Left ventricle myocardium inferior (tissue), 1 donor: ENCODE results near the gene TPSAB1. TPM values are rescaled to one million over a fixed set of nuclear protein-coding genes. Genes with fewer than 3 reads are reported as not detected.

ENCODE experiments used
- DNase-seq: peaks from one replicate; pipeline ENCODE4 v3.0.0-alpha.2; 2020
- H3K27ac ChIP-seq: fragments of 200-600 bp; replicated peaks from 2 replicates; pipeline ENCODE4 v1.8.0; 2021
- H3K27me3 ChIP-seq: fragments of 200-600 bp; 2 replicates; pipeline ENCODE4 v1.8.0; 2021; ENCODE audit warnings: low read depth
- H3K36me3 ChIP-seq: fragments of 200-600 bp; 2 replicates; pipeline ENCODE4 v1.8.0; 2021
- H3K4me1 ChIP-seq: fragments of 200-600 bp; 2 replicates; pipeline ENCODE4 v1.8.0; 2021
- H3K4me3 ChIP-seq: fragments of 200-600 bp; 2 replicates; pipeline ENCODE4 v1.8.0; 2021; ENCODE audit warnings: mild to moderate bottlenecking, moderate library complexity
- H3K9me3 ChIP-seq: fragments of 200-600 bp; replicated peaks from 2 replicates; pipeline ENCODE4 v1.8.0; 2021
- CTCF ChIP-seq: fragments of 200-600 bp; IDR thresholded peaks from 2 replicates; pipeline ENCODE4 v1.8.0; 2021; ENCODE audit warnings: antibody characterized with exemption, mild to moderate bottlenecking, borderline replicate concordance
- intact Hi-C: fragments of 100-400 bp; cut with micrococcal nuclease; formaldehyde crosslinking; loops from one replicate; pipeline ENCODE4 v1.11.0; 2022
- total RNA-seq: library from RNA; stranded (reverse); fragmentation: NEBNext Ultra II Directional; extraction: Animal tissue kit (Norgen Biotek cat#: 25700); gene quantifications from one replicate; pipeline ENCODE4 v1.2.1, GENCODE V29; 2021
- donor health status: DM: no; HTN: yes; CAD: no; lungs with severe emphysema.

The TPSAB1 gene
- total RNA-seq, 1 donor from 2014 or later = 3.6 TPM

DNA sequence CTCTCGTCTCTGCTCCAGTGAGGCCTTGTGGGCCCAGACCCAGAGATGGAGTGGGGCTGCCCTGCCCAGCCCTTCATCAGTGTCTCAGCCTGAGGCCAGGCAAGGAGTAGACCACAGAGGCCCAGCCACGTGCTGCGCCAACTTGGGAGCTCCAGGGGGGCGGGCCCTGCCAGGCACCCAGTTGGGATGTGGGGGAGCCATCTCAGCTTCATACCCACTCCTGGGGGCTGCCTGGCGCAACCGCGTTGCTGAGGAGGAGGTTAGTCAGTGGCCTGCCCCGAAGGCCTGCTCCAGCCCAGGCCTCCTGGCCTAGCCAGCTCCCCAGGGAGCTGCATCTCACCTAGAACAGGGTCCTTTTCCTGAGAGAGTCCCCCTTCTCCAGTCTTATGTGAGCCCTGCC is 27.3 kb upstream of the TPSAB1 start:
- Histone ChIP-seq H3K36me3 (no peaks in the 10 kb centered on the region), H3K9me3 (no peaks in the 10 kb centered on the region), H3K4me3 (no peak overlapping the region), H3K27ac (no peak overlapping the region), H3K4me1 (no peaks in the 10 kb centered on the region), H3K27me3 (peaks cover 30% of the 10 kb centered on the region)
- no peak for TF ChIP-seq CTCF
- intact Hi-C loops = no loop called here
- DNase-seq = no peak

DNA sequence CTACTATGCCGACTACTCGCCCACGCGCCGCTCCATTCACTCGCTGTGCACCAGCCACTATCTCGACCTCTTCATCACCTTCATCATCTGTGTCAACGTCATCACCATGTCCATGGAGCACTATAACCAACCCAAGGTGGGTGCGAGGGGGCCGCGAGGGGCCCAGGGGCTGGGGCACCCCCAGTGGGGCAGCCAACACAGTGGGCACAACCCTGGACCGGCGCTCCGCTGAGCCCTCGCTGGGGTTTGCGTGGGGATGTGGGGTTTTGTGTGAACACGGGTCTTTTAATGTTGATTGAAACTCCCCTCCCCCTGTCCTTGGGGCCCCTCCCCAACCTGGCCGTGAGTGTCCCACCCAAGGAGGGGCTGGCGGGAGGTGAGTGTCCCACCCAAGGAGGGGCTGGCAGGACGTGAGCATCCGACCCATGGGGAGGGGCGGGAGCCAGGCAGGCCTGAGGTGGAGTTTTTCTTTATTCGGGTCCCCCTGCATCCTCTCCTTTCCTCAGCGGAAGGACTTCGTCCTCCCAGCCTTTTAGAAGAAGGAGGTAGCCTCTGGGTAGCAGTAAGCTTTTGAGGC is 26.6 kb upstream of the TPSAB1 start:
- Histone ChIP-seq H3K9me3 (no peaks in the 10 kb centered on the region), H3K4me3 (no peak overlapping the region), H3K27ac (no peak overlapping the region), H3K27me3 (peaks cover 30% of the 10 kb centered on the region), H3K36me3 (no peaks in the 10 kb centered on the region), H3K4me1 (no peaks in the 10 kb centered on the region)
- DNase-seq = no peak
- intact Hi-C loops = no loop called here
- TF ChIP-seq CTCF = no peak

DNA sequence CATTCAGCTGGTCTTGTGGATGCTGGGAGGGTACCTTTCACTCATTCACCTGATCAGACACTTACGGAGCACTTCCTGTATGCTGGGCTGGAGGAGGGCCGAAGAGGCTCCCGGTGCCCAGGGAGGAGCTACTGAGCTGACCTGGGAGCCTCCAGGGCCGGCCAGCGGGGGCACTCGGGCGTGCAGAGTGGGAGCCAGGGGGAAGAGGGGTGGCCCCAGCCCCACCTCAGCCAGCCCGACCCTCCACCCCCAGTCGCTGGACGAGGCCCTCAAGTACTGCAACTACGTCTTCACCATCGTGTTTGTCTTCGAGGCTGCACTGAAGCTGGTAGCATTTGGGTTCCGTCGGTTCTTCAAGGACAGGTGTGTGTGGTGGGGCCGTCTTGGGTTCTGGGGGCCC is 25.8 kb upstream of the TPSAB1 start:
- DNase-seq = no peak
- Histone ChIP-seq H3K36me3 (no peaks in the 10 kb centered on the region), H3K4me1 (no peaks in the 10 kb centered on the region), H3K27ac (no peak overlapping the region), H3K27me3 (peaks cover 25% of the 10 kb centered on the region), H3K9me3 (no peaks in the 10 kb centered on the region), H3K4me3 (no peak overlapping the region)
- intact Hi-C loops = no loop called here
- TF ChIP-seq CTCF = no peak

GRCh38 chr16:1215574-1216295 is 24.8 kb upstream of the TPSAB1 start:
- no peak for DNase-seq
- H3K27me3 ChIP-seq = peaks cover 18% of the 10 kb centered on the region
- intact Hi-C loops = no loop called here
- H3K4me3 ChIP-seq = no peak overlapping the region
- H3K9me3 ChIP-seq = no peaks in the 10 kb centered on the region
- no peaks in the 10 kb centered on the region for H3K4me1 ChIP-seq
- no peak for TF ChIP-seq CTCF
- no peak overlapping the region for H3K27ac ChIP-seq
- no peaks in the 10 kb centered on the region for H3K36me3 ChIP-seq

GRCh38 chr16:1216296-1216619 is 24.2 kb upstream of the TPSAB1 start:
- Histone ChIP-seq H3K9me3 (no peaks in the 10 kb centered on the region), H3K27ac (no peak overlapping the region), H3K27me3 (peaks cover 15% of the 10 kb centered on the region), H3K4me1 (no peaks in the 10 kb centered on the region), H3K36me3 (no peaks in the 10 kb centered on the region), H3K4me3 (no peak overlapping the region)
- no peak for TF ChIP-seq CTCF
- intact Hi-C loops = no loop called here
- DNase-seq = no peak
